WTC11 (cell line): Measurements from ENCODE around the gene CHST11. TPM values are rescaled to one million over a fixed set of nuclear protein-coding genes. Genes with fewer than 3 reads are reported as not detected.

ENCODE experiments used
- ATAC-seq: fragments of 200-7000 bp; cut with Tn5 transposase; 2 replicates; pipeline ENCODE4 v1.10.0; 2021; ENCODE audit warnings: mild to moderate bottlenecking, moderate library complexity
- CTCF ChIA-PET: fragments of 300-600 bp; sonication (Branson Sonifier 250); formaldehyde crosslinking; loops from one replicate; lab custom pipeline; 2021; ENCODE audit warnings: antibody characterized with exemption; lab: Charles Lee
- POLR2A ChIA-PET: fragments of 350-600 bp; sonication (Branson Sonifier 250); formaldehyde crosslinking; loops from one replicate; lab custom pipeline; 2021; ENCODE audit warnings: antibody characterized with exemption; lab: Charles Lee
- DNase-seq: peaks from one replicate; pipeline ENCODE4 v3.0.0; 2021; ENCODE audit warnings: low spot score
- H3K27ac Mint-ChIP-seq: 2 replicates; pipeline ENCODE4 v1.8.0; 2021; ENCODE audit warnings: mixed read lengths
- H3K27me3 Mint-ChIP-seq: 2 replicates; pipeline ENCODE4 v1.8.0; 2021; ENCODE audit warnings: low read depth, mild to moderate bottlenecking, moderate library complexity, mixed read lengths
- H3K36me3 Mint-ChIP-seq: 2 replicates; pipeline ENCODE4 v1.8.0; 2021; ENCODE audit warnings: mixed read lengths
- H3K4me1 Mint-ChIP-seq: 2 replicates; pipeline ENCODE4 v1.8.0; 2022; ENCODE audit warnings: mixed read lengths
- H3K4me3 Mint-ChIP-seq: 2 replicates; pipeline ENCODE4 v1.8.0; 2021; ENCODE audit warnings: mild to moderate bottlenecking, moderate library complexity, mixed read lengths
- H3K9me3 Mint-ChIP-seq: 2 replicates; pipeline ENCODE4 v1.8.0; 2021; ENCODE audit warnings: mixed read lengths
- AR ChIP-seq: fragments of 250-450 bp; sonication (Bioruptor Pico); IDR thresholded peaks from 2 replicates; pipeline ENCODE4 v1.9.0; 2021; ENCODE audit warnings: mild to moderate bottlenecking
- ATF3 ChIP-seq: sonication (generic); formaldehyde crosslinking; conservative IDR thresholded peaks from 2 replicates; pipeline ENCODE4 v1.8.1; 2022; ENCODE audit warnings: mild to moderate bottlenecking, missing genetic modification reagents
- E2F4 ChIP-seq: sonication (generic); formaldehyde crosslinking; IDR thresholded peaks from 2 replicates; pipeline ENCODE4 v1.8.1; 2022; ENCODE audit warnings: low read depth, mild to moderate bottlenecking, moderate library complexity, missing genetic modification reagents, borderline replicate concordance
- ESRRA ChIP-seq: sonication (generic); formaldehyde crosslinking; IDR thresholded peaks from 2 replicates; pipeline ENCODE4 v1.8.1; 2022; ENCODE audit warnings: mild to moderate bottlenecking, missing genetic modification reagents, borderline replicate concordance
- FOXJ3 ChIP-seq: sonication (generic); formaldehyde crosslinking; IDR thresholded peaks from 2 replicates; pipeline ENCODE4 v1.9.0; 2021; ENCODE audit warnings: missing genetic modification reagents, mild to moderate bottlenecking, borderline replicate concordance
- JUN ChIP-seq: sonication (generic); formaldehyde crosslinking; IDR thresholded peaks from 2 replicates; pipeline ENCODE4 v1.8.0; 2023; ENCODE audit warnings: mild to moderate bottlenecking, missing genetic modification reagents
- KAT7 ChIP-seq: sonication (generic); formaldehyde crosslinking; IDR thresholded peaks from 2 replicates; pipeline ENCODE4 v1.8.1; 2023; ENCODE audit warnings: missing genetic modification reagents, mild to moderate bottlenecking, borderline replicate concordance
- MXD4 ChIP-seq: fragments of 250-450 bp; sonication (Bioruptor Pico); IDR thresholded peaks from 2 replicates; pipeline ENCODE4 v1.8.0; 2021; ENCODE audit warnings: mild to moderate bottlenecking, moderate library complexity, borderline replicate concordance
- MYBL2 ChIP-seq: sonication (generic); formaldehyde crosslinking; IDR thresholded peaks from 2 replicates; pipeline ENCODE4 v1.8.1; 2023; ENCODE audit warnings: mild to moderate bottlenecking, moderate library complexity, missing genetic modification reagents
- NR1H2 ChIP-seq: sonication (generic); formaldehyde crosslinking; IDR thresholded peaks from 2 replicates; pipeline ENCODE4 v1.9.0; 2021; ENCODE audit warnings: mild to moderate bottlenecking, moderate library complexity, missing genetic modification reagents
- OVOL2 ChIP-seq: fragments of 250-450 bp; sonication (Bioruptor Pico); IDR thresholded peaks from 2 replicates; pipeline ENCODE4 v1.9.0; 2021; ENCODE audit warnings: mild to moderate bottlenecking, borderline replicate concordance
- SOX15 ChIP-seq: fragments of 250-450 bp; sonication (Bioruptor Pico); IDR thresholded peaks from 2 replicates; pipeline ENCODE4 v1.9.0; 2021; ENCODE audit warnings: mild to moderate bottlenecking
- SP1 ChIP-seq: sonication (generic); formaldehyde crosslinking; conservative IDR thresholded peaks from 2 replicates; pipeline ENCODE4 v1.8.1; 2022; ENCODE audit warnings: missing genetic modification reagents
- TEAD1 ChIP-seq: sonication (generic); formaldehyde crosslinking; IDR thresholded peaks from 2 replicates; pipeline ENCODE4 v1.8.0; 2022; ENCODE audit warnings: mild to moderate bottlenecking, missing genetic modification reagents
- ZBTB21 ChIP-seq: sonication (generic); formaldehyde crosslinking; IDR thresholded peaks from 2 replicates; pipeline ENCODE4 v1.8.1; 2023; ENCODE audit warnings: mild to moderate bottlenecking, missing genetic modification reagents, borderline replicate concordance
- ZNF425 ChIP-seq: fragments of 250-450 bp; sonication (Bioruptor Pico); conservative IDR thresholded peaks from 2 replicates; pipeline ENCODE4 v1.9.0; 2021; ENCODE audit warnings: mild to moderate bottlenecking
- total RNA-seq: library from RNA; stranded (reverse); gene quantifications from 3 replicates; pipeline ENCODE4 v1.2.3, GENCODE V29; 2021

Gene CHST11
- total RNA-seq, 1 experiment from 2014 or later = 24.2 TPM

GRCh38 chr12:104729610-104730446 is 273.1 kb downstream of the CHST11 start:
- ChIA-PET CTCF (interaction anchor here (0.6 to 1.1 kb wide), 2 partner anchors 61 to 354 kb away, joined by 3 to 4 read pairs; no protein-coding TSS in a partner anchor), POLR2A (no interaction called here)
- DNase-seq (no peak), ATAC-seq (no peak)
- no peaks in the 10 kb centered on the region for H3K27me3 Mint-ChIP-seq
- no peaks in the 10 kb centered on the region for H3K9me3 Mint-ChIP-seq
- H3K36me3 Mint-ChIP-seq = no peaks in the 10 kb centered on the region
- no peak overlapping the region for H3K4me3 Mint-ChIP-seq
- TF ChIP-seq NR1H2 (CRISPR knock-in tag) (no peak), ESRRA (no peak), MYBL2 (no peak), FOXJ3 (no peak), ATF3 (no peak), AR (CRISPR knock-in tag) (no peak)
- no peak overlapping the region for H3K27ac Mint-ChIP-seq
- peaks cover 6% of the 10 kb centered on the region; the same call in 1 of the 2 replicates for H3K4me1 Mint-ChIP-seq

GRCh38 chr12:104730763-104731162 is 274.0 kb downstream of the CHST11 start:
- Mint-ChIP-seq H3K4me1 (peaks cover 6% of the 10 kb centered on the region; the same call in 1 of the 2 replicates), H3K27ac (peak overlapping the region; percentile 16; the same call in 1 of the 2 replicates), H3K9me3 (no peaks in the 10 kb centered on the region), H3K4me3 (no peak overlapping the region), H3K27me3 (no peaks in the 10 kb centered on the region)
- ATAC-seq = no peak
- CTCF ChIA-PET = interaction anchor here (1.1 kb wide), 1 partner anchor 60 kb away, joined by 4 read pairs; no protein-coding TSS in a partner anchor
- TF ChIP-seq OVOL2 (CRISPR knock-in tag) (no peak), ZBTB21 (CRISPR knock-in tag) (no peak), SOX15 (CRISPR knock-in tag) (no peak), KAT7 (CRISPR knock-in tag) (no peak), ZNF425 (CRISPR knock-in tag) (no peak), JUN (no peak), SP1 (CRISPR knock-in tag) (no peak), E2F4 (CRISPR knock-in tag) (no peak)
- TF ChIP-seq, all 79 proteins: peak for 0
- POLR2A ChIA-PET = interaction anchor here (0.6 kb wide), 1 partner anchor 109 kb away, joined by 3 read pairs; no protein-coding TSS in a partner anchor
- no peaks in the 10 kb centered on the region for H3K36me3 Mint-ChIP-seq
- DNase-seq = no peak

GRCh38 chr12:104733717-104734175 is 277.0 kb downstream of the CHST11 start:
- H3K27me3 Mint-ChIP-seq = no peaks in the 10 kb centered on the region
- no peak overlapping the region for H3K4me3 Mint-ChIP-seq
- TF ChIP-seq MXD4 (CRISPR knock-in tag) (no peak), TEAD1 (0 out of 2 replicates have a peak, but pooled peaks have one; percentile 12)
- H3K36me3 Mint-ChIP-seq = no peaks in the 10 kb centered on the region
- DNase-seq (peak; percentile 67), ATAC-seq (peak; percentile 71)
- H3K27ac Mint-ChIP-seq = no peak overlapping the region
- POLR2A ChIA-PET = no interaction called here
- peaks cover 31% of the 10 kb centered on the region for H3K4me1 Mint-ChIP-seq
- CTCF ChIA-PET = interaction anchor here (0.5 to 2.7 kb wide), 6 partner anchors 13 to 352 kb away, joined by 3 to 11 read pairs (median 4); no protein-coding TSS in a partner anchor
- H3K9me3 Mint-ChIP-seq = no peaks in the 10 kb centered on the region
